HG03342 (cell line): ENCODE data around the gene PTPRD.

Source experiments
- ATAC-seq: cut with Tn5 transposase; IDR thresholded peaks from one replicate; pipeline ENCODE4 v1.9.1; 2021; ENCODE audit warnings: mild to moderate bottlenecking, moderate library complexity; ENCODE audit not compliant: unreplicated experiment

The PTPRD gene

GRCh38 chr9:8670751-8671150 is 1942.1 kb downstream of the PTPRD start:
- no peak for ATAC-seq

- ATAC-seq = no peak
Measured at GRCh38 chr9:8668751-8669150, 1944.1 kb downstream of the PTPRD start.

GRCh38 chr9:8668231-8668630 is 1944.6 kb downstream of the PTPRD start:
- no peak for ATAC-seq

- no peak for ATAC-seq
Measured at GRCh38 chr9:8666060-8666459, 1946.7 kb downstream of the PTPRD start.

- ATAC-seq = no peak
Measured at GRCh38 chr9:8660383-8660782, 1952.4 kb downstream of the PTPRD start.

- ATAC-seq = no peak
Measured at GRCh38 chr9:8659108-8659507, 1953.7 kb downstream of the PTPRD start.

GRCh38 chr9:8655071-8655470 is 1957.7 kb downstream of the PTPRD start:
- ATAC-seq = no peak

- no peak for ATAC-seq
Measured at GRCh38 chr9:8653855-8654254, 1958.9 kb downstream of the PTPRD start.

GRCh38 chr9:8653111-8653510 is 1959.7 kb downstream of the PTPRD start:
- ATAC-seq = no peak

GRCh38 chr9:8652255-8652654 is 1960.5 kb downstream of the PTPRD start:
- no peak for ATAC-seq

- ATAC-seq = no peak
Measured at GRCh38 chr9:8651846-8652215, 1961.0 kb downstream of the PTPRD start.

- no peak for ATAC-seq
Measured at GRCh38 chr9:8651070-8651845, 1961.5 kb downstream of the PTPRD start.

- ATAC-seq = no peak
Measured at GRCh38 chr9:8649807-8650206, 1963.0 kb downstream of the PTPRD start.

GRCh38 chr9:8649160-8649559 is 1963.6 kb downstream of the PTPRD start:
- no peak for ATAC-seq

- ATAC-seq = no peak
Measured at GRCh38 chr9:8648271-8648845, 1964.4 kb downstream of the PTPRD start.

GRCh38 chr9:8647824-8648223 is 1965.0 kb downstream of the PTPRD start:
- ATAC-seq = no peak

GRCh38 chr9:8644571-8644970 is 1968.2 kb downstream of the PTPRD start:
- no peak for ATAC-seq

GRCh38 chr9:8643896-8644295 is 1968.9 kb downstream of the PTPRD start:
- ATAC-seq = no peak

GRCh38 chr9:8643464-8643863 is 1969.3 kb downstream of the PTPRD start:
- no peak for ATAC-seq

- no peak for ATAC-seq
Measured at GRCh38 chr9:8640761-8641160, 1972.0 kb downstream of the PTPRD start.

GRCh38 chr9:8637626-8638025 is 1975.2 kb downstream of the PTPRD start:
- no peak for ATAC-seq

- ATAC-seq = no peak
Measured at GRCh38 chr9:8633784-8634183, 1979.0 kb downstream of the PTPRD start.

GRCh38 chr9:8632493-8632892 is 1980.3 kb downstream of the PTPRD start:
- ATAC-seq = no peak
